HepG2 (cell line): ENCODE data around the gene NAV2. TPM values are rescaled to one million over a fixed set of nuclear protein-coding genes. Genes with fewer than 3 reads are reported as not detected.
A peak's percentile ranks its signal among the peaks of the same experiment; 100 is the strongest.

Experiments
- ARID3A ChIP-seq: IDR thresholded peaks from 2 replicates; pipeline ENCODE4 v1.6.1; 2012; ENCODE audit warnings: low read depth, low read length, improper control_type of control experiment
- FOSL1 ChIP-seq: sonication (generic); formaldehyde crosslinking; IDR thresholded peaks from 2 replicates; pipeline ENCODE4 v1.9.0; 2021; ENCODE audit warnings: missing genetic modification reagents, borderline replicate concordance
- FOXA3 ChIP-seq: IDR thresholded peaks from 2 replicates; pipeline ENCODE4 v1.6.1; 2016; ENCODE audit warnings: missing genetic modification reagents, missing compliant biosample characterization
- GFI1 ChIP-seq: sonication (generic); formaldehyde crosslinking; IDR thresholded peaks from 2 replicates; pipeline ENCODE4 v1.5.0; 2020; ENCODE audit warnings: missing genetic modification reagents, mild to moderate bottlenecking, borderline replicate concordance
- HNRNPUL1 ChIP-seq: fragments of 200-400 bp; formaldehyde crosslinking; IDR thresholded peaks from 2 replicates; pipeline ENCODE4 v1.6.1; 2017; ENCODE audit warnings: low read depth, mild to moderate bottlenecking, low read length, moderate library complexity
- HOXA9 ChIP-seq: sonication (generic); formaldehyde crosslinking; IDR thresholded peaks from 2 replicates; pipeline ENCODE4 v1.8.1; 2022; ENCODE audit warnings: missing genetic modification reagents, mild to moderate bottlenecking, moderate library complexity, borderline replicate concordance
- IKZF5 ChIP-seq: IDR thresholded peaks from 2 replicates; pipeline ENCODE4 v1.6.1; 2018; ENCODE audit warnings: missing genetic modification reagents, mild to moderate bottlenecking, missing compliant biosample characterization
- NFKBIZ ChIP-seq: IDR thresholded peaks from 2 replicates; pipeline ENCODE4 v1.6.1; 2018; ENCODE audit warnings: missing genetic modification reagents, missing compliant biosample characterization
- PPARG ChIP-seq: conservative IDR thresholded peaks from 2 replicates; pipeline ENCODE4 v1.6.1; 2016; ENCODE audit warnings: missing biosample characterization, missing genetic modification reagents
- RCOR2 ChIP-seq: IDR thresholded peaks from 2 replicates; pipeline ENCODE4 v1.6.1; 2016; ENCODE audit warnings: missing biosample characterization, missing genetic modification reagents
- SOX5 ChIP-seq: IDR thresholded peaks from 2 replicates; pipeline ENCODE4 v1.6.1; 2016; ENCODE audit warnings: borderline replicate concordance
- TCF7L2 ChIP-seq: IDR thresholded peaks from 2 replicates; pipeline ENCODE4 v1.6.1; 2011; ENCODE audit warnings: mild to moderate bottlenecking, low read depth, low read length, moderate library complexity
- TFDP2 ChIP-seq: sonication (generic); formaldehyde crosslinking; IDR thresholded peaks from 2 replicates; pipeline ENCODE4 v1.4.0; 2020; ENCODE audit warnings: missing genetic modification reagents
- ZBTB20 ChIP-seq: sonication (generic); formaldehyde crosslinking; IDR thresholded peaks from 2 replicates; pipeline ENCODE4 v1.8.1; 2023; ENCODE audit warnings: missing genetic modification reagents, low read depth, mild to moderate bottlenecking, borderline replicate concordance
- ZFP62 ChIP-seq: sonication (generic); formaldehyde crosslinking; IDR thresholded peaks from 2 replicates; pipeline ENCODE4 v1.4.0; 2020; ENCODE audit warnings: missing genetic modification reagents
- ZNF17 ChIP-seq: sonication (generic); formaldehyde crosslinking; IDR thresholded peaks from 2 replicates; pipeline ENCODE4 v1.5.0; 2020; ENCODE audit warnings: mild to moderate bottlenecking, missing genetic modification reagents
- ZNF646 ChIP-seq: sonication (generic); formaldehyde crosslinking; IDR thresholded peaks from 2 replicates; pipeline ENCODE4 v1.9.0; 2021; ENCODE audit warnings: mild to moderate bottlenecking, missing genetic modification reagents
- ZNF781 ChIP-seq: sonication (generic); formaldehyde crosslinking; IDR thresholded peaks from 2 replicates; pipeline ENCODE4 v1.5.1; 2020; ENCODE audit warnings: borderline replicate concordance, mild to moderate bottlenecking, missing genetic modification reagents; ENCODE audit errors: not compliant biosample characterization
- ZNF790 ChIP-seq: sonication (generic); formaldehyde crosslinking; IDR thresholded peaks from 2 replicates; pipeline ENCODE4 v1.8.0; 2022; ENCODE audit warnings: missing genetic modification reagents, mild to moderate bottlenecking, borderline replicate concordance
- polyA plus RNA-seq, 8 experiments: library from polyadenylated mRNA; depleted of rRNA in 3 of 8; stranded (reverse) in 7 of 8; unstranded in 1 of 8; fragments of >200 nt; fragmentation: Illumina TruSeq in 4 of 8; extraction: Trizol in 4 of 8; gene quantifications; 2 replicates each; pipeline versions ENCODE4 v1.2.1 to v1.2.3, GENCODE V29; 2011 to 2016; ENCODE audit warnings: low read depth in 4 of 8, missing spikeins in 1 of 8, mixed read lengths in 1 of 8; ENCODE audit not compliant: insufficient read depth in 1 of 8
- total RNA-seq, 5 experiments: library from RNA; depleted of rRNA; stranded (reverse); fragments of >200 nt; fragmentation: Illumina TruSeq; extraction: Trizol; gene quantifications; 2 replicates each; pipeline ENCODE4 v1.2.3, GENCODE V29; 2016; ENCODE audit warnings: low read depth in 1 of 5

NAV2 gene
- total and polyA plus RNA-seq, 2 of the 13 experiments (the other 11 are each of a cell fraction or from before 2014, with no cell fraction given): 9.3 to 34.6 TPM

GRCh38 chr11:20031155-20032001, 318.7 kb downstream of the NAV2 start (continued):
- TF ChIP-seq GFI1 (CRISPR knock-in tag): peak; percentile 73; the same call in 1 of the 2 replicates
- 0 out of 2 replicates have a peak, but pooled peaks have one; percentile 28 for TF ChIP-seq RCOR2 (CRISPR knock-in tag)
- no peak for TF ChIP-seq TFDP2 (CRISPR knock-in tag)
- peak; percentile 46; the same call in 1 of the 2 replicates for TF ChIP-seq SOX5 (CRISPR knock-in tag)
- no peak for TF ChIP-seq HNRNPUL1
- no peak for TF ChIP-seq HOXA9 (CRISPR knock-in tag)
- TF ChIP-seq IKZF5: no peak
- no peak for TF ChIP-seq ZNF790 (CRISPR knock-in tag)
- TF ChIP-seq ZBTB20 (CRISPR knock-in tag): no peak
- no peak for TF ChIP-seq ZFP62 (CRISPR knock-in tag)
- TF ChIP-seq ZNF646 (CRISPR knock-in tag): peak; percentile 57
- TF ChIP-seq ZNF17 (CRISPR knock-in tag): no peak
- TF ChIP-seq ZNF781 (CRISPR knock-in tag): peak; percentile 21
- 0 out of 2 replicates have a peak, but pooled peaks have one; percentile 51 for TF ChIP-seq NFKBIZ (CRISPR knock-in tag)
- TF ChIP-seq PPARG (CRISPR knock-in tag): peak; percentile 48; the same call in 1 of the 2 replicates
- peak; percentile 89 for TF ChIP-seq TCF7L2
- peak; percentile 89 for TF ChIP-seq ARID3A
- no peak for TF ChIP-seq FOSL1 (CRISPR knock-in tag)
- peak; percentile 84 for TF ChIP-seq FOXA3
